Lung (tissue), 12 donors: Measurements from ENCODE around the gene CELF1. TPM values are rescaled to one million over a fixed set of nuclear protein-coding genes. Genes with fewer than 3 reads are reported as not detected.
"Not testable (repeated sequence)": the region's sequence is repeated elsewhere in the genome, so short reads cannot be mapped to it uniquely, and the experiment has no call there.

Experiments used
- ATAC-seq: fragments of 200-7000 bp; cut with Tn5 transposase; one replicate; pipeline ENCODE4 v1.9.1; 2020; ENCODE audit warnings: moderate number of reproducible peaks; ENCODE audit not compliant: insufficient read depth, low FRiP score
- DNase-seq, 3 donors: peaks; one replicate each; pipeline ENCODE4 v3.0.0-alpha.2; 2013 to 2017
- H3K27ac ChIP-seq, 2 donors: one replicate each; pipeline ENCODE4 v1.5.1; 2013; ENCODE audit warnings: mild to moderate bottlenecking in 2 of 2, moderate library complexity in 2 of 2, control low read depth in 1 of 2, inconsistent platforms in 1 of 2, low read depth in 1 of 2, low read length in 1 of 2
- H3K27me3 ChIP-seq, 3 donors: one replicate each; pipeline ENCODE4 v1.5.1; 2013; ENCODE audit warnings: low read length in 2 of 3; ENCODE audit not compliant: control insufficient read depth in 3 of 3, insufficient read depth in 3 of 3
- H3K36me3 ChIP-seq, 4 donors: one replicate each; pipeline ENCODE4 v1.5.1; 2013; ENCODE audit warnings: low read length in 4 of 4, mild to moderate bottlenecking in 1 of 4, moderate library complexity in 1 of 4; ENCODE audit not compliant: control insufficient read depth in 4 of 4, insufficient read depth in 4 of 4
- H3K4me1 ChIP-seq, 5 donors: one replicate each; pipeline ENCODE4 v1.5.1; 2013; ENCODE audit warnings: low read length in 5 of 5, mild to moderate bottlenecking in 2 of 5, moderate library complexity in 1 of 5; ENCODE audit not compliant: control insufficient read depth in 5 of 5, insufficient read depth in 5 of 5
- H3K4me3 ChIP-seq: one replicate; pipeline ENCODE4 v1.5.1; 2013; ENCODE audit warnings: mild to moderate bottlenecking, control low read depth, moderate library complexity
- H3K9ac ChIP-seq, 2 donors: one replicate each; pipeline ENCODE4 v1.5.1; 2013; ENCODE audit warnings: low read length in 2 of 2, control low read depth in 1 of 2; ENCODE audit not compliant: insufficient read depth in 1 of 2
- H3K9me3 ChIP-seq, 4 donors: one replicate each; pipeline ENCODE4 v1.5.1; 2013; ENCODE audit warnings: low read length in 3 of 4, mild to moderate bottlenecking in 1 of 4, moderate library complexity in 1 of 4; ENCODE audit not compliant: control insufficient read depth in 4 of 4, insufficient read depth in 3 of 4
- CTCF ChIP-seq: IDR thresholded peaks from 2 replicates; pipeline ENCODE4 v1.5.1; 2012; ENCODE audit warnings: mild to moderate bottlenecking; ENCODE audit errors: control extremely low read depth, extremely low read depth
- WGBS, 2 donors: extraction: QIAGEN DNeasy Blood & Tissue Kit; methylation state at CpG; one replicate each; pipeline ENCODE4 v1.1.7; 2013; 5-methylcytosine and 5-hydroxymethylcytosine counted together
- polyA plus RNA-seq, 2 donors: library from polyadenylated mRNA; stranded (reverse); fragments of 200-250 nt; gene quantifications; one replicate each; pipeline ENCODE4 v1.2.1, GENCODE V29; 2013
- total RNA-seq, 2 donors: library from RNA; depleted of rRNA in 1 of 2; stranded (reverse); fragments of >200 nt in 1 of 2; gene quantifications; one replicate each; pipeline ENCODE4 v1.2.1, GENCODE V29; 2014 to 2021
- donor health status: control.
- donor health status: control.
- donor health status: Bipolar disorder and iron deficiency.
- donor health status: healthy.
- donor health status: DM: yes; HTN: yes; CAD: no.

CELF1 gene
- total and polyA plus RNA-seq, 4 donors = 32.2 to 184 (median 63.8) TPM

- not testable (repeated sequence) for H3K27ac ChIP-seq, H3K9me3 ChIP-seq, H3K27me3 ChIP-seq, H3K4me1 ChIP-seq, H3K4me3 ChIP-seq, H3K36me3 ChIP-seq, H3K9ac ChIP-seq
- DNase-seq (peak; percentile 82 to 90 (median 83)), ATAC-seq (peak; percentile 91)
- WGBS, 2 donors = 23 to 24% methylated on average over 8 of the region's 8 CpGs
- peak; percentile 64 for TF ChIP-seq CTCF
These were observed 98.7 kb downstream of the CELF1 start for GRCh38 chr11:47454258-47454671.

GRCh38 chr11:47453365-47453764 lies 99.6 kb downstream of the CELF1 start:
- Histone ChIP-seq H3K4me3 (no peak overlapping the region), H3K9me3 (peaks cover 0 to 3% (median 0%) of the 10 kb centered on the region in 4 donors), H3K4me1 (peaks cover 0 to 3% (median 0%) of the 10 kb centered on the region in 5 donors), H3K27ac (no peak overlapping the region), H3K36me3 (no peaks in the 10 kb centered on the region), H3K27me3 (no peaks in the 10 kb centered on the region), H3K9ac (no peak overlapping the region)
- ATAC-seq = no peak
- no peak for DNase-seq
- whole genome bisulfite sequencing, 2 donors = 93 to 95% methylated on average over 8 of the region's 8 CpGs
- no peak for TF ChIP-seq CTCF

GRCh38 chr11:47451990-47452389 lies 100.9 kb downstream of the CELF1 start:
- Histone ChIP-seq H3K27me3 (no peaks in the 10 kb centered on the region), H3K9me3 (peaks cover 0 to 3% (median 0%) of the 10 kb centered on the region in 4 donors), H3K9ac (no peak overlapping the region), H3K4me3 (no peak overlapping the region), H3K36me3 (no peaks in the 10 kb centered on the region), H3K27ac (no peak overlapping the region), H3K4me1 (peaks cover 0 to 3% (median 0%) of the 10 kb centered on the region in 5 donors)
- no peak for TF ChIP-seq CTCF
- DNase-seq = no peak
- 95 to 96% methylated on average over 4 of the region's 4 CpGs for WGBS, 2 donors
- ATAC-seq = no peak

GRCh38 chr11:47451436-47451835 lies 101.5 kb downstream of the CELF1 start:
- H3K27ac ChIP-seq = no peak overlapping the region

More at GRCh38 chr11:47451436-47451835, 101.5 kb downstream of the CELF1 start:
- H3K4me3 ChIP-seq = no peak overlapping the region
- H3K27me3 ChIP-seq = no peaks in the 10 kb centered on the region
- no peaks in the 10 kb centered on the region for H3K36me3 ChIP-seq
- 86 to 90% methylated on average over 4 of the region's 4 CpGs for WGBS, 2 donors
- no peak for ATAC-seq
- DNase-seq = no peak
- no peak for TF ChIP-seq CTCF
- H3K9ac ChIP-seq = no peak overlapping the region
- peaks cover 0 to 3% (median 0%) of the 10 kb centered on the region in 4 donors for H3K9me3 ChIP-seq
- H3K4me1 ChIP-seq = peaks cover 0 to 3% (median 0%) of the 10 kb centered on the region in 5 donors
